Uterus (tissue), 2 donors: ENCODE data around the gene OR2AE1.

Source experiments
- POLR2A ChIP-seq, 2 donors: fragments of 450-650 bp; IDR thresholded peaks; one replicate each; pipeline ENCODE4 v1.6.1; 2016; ENCODE audit warnings: antibody characterized with exemption in 2 of 2, mild to moderate bottlenecking in 1 of 2, moderate library complexity in 1 of 2
- TF ChIP-seq, protein P1 (sequence below), 4 experiments: fragments of 200-600 bp in 2 of 4; fragments of 450-650 bp in 2 of 4; sonication (generic) in 2 of 4; IDR thresholded peaks; one replicate each; pipeline ENCODE4 v1.5.1; 2016 to 2019; ENCODE audit warnings: antibody characterized with exemption in 4 of 4, mild to moderate bottlenecking in 2 of 4, moderate library complexity in 1 of 4

DNA sequence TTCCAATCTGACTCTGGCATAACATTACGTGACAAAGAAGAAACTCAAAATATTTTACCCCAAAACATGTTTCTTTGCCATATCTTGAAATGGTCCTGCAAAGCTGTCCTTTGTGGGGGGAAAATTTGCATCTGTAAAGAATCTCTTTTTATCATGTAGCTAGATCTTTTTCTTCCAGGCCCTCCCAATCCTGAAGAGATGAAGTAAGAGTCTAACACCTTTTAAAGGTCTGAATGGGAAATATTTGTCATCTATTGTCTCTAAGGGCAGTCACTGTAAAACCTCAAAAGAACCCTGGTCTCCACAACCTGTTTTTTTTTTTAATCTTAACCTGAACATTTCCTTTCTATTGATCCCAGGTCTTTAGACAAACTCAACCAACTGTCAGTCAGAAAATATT lies 8.6 kb downstream of the OR2AE1 start:
- TF ChIP-seq, protein P1, sequence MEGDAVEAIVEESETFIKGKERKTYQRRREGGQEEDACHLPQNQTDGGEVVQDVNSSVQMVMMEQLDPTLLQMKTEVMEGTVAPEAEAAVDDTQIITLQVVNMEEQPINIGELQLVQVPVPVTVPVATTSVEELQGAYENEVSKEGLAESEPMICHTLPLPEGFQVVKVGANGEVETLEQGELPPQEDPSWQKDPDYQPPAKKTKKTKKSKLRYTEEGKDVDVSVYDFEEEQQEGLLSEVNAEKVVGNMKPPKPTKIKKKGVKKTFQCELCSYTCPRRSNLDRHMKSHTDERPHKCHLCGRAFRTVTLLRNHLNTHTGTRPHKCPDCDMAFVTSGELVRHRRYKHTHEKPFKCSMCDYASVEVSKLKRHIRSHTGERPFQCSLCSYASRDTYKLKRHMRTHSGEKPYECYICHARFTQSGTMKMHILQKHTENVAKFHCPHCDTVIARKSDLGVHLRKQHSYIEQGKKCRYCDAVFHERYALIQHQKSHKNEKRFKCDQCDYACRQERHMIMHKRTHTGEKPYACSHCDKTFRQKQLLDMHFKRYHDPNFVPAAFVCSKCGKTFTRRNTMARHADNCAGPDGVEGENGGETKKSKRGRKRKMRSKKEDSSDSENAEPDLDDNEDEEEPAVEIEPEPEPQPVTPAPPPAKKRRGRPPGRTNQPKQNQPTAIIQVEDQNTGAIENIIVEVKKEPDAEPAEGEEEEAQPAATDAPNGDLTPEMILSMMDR (IDR thresholded peaks at IDR 0.05) = no peak
- no peak for TF ChIP-seq POLR2A (IDR thresholded peaks at IDR 0.05)
